ENCODE results near the gene FBXO47.

- TF ChIP-seq, protein P1, sequence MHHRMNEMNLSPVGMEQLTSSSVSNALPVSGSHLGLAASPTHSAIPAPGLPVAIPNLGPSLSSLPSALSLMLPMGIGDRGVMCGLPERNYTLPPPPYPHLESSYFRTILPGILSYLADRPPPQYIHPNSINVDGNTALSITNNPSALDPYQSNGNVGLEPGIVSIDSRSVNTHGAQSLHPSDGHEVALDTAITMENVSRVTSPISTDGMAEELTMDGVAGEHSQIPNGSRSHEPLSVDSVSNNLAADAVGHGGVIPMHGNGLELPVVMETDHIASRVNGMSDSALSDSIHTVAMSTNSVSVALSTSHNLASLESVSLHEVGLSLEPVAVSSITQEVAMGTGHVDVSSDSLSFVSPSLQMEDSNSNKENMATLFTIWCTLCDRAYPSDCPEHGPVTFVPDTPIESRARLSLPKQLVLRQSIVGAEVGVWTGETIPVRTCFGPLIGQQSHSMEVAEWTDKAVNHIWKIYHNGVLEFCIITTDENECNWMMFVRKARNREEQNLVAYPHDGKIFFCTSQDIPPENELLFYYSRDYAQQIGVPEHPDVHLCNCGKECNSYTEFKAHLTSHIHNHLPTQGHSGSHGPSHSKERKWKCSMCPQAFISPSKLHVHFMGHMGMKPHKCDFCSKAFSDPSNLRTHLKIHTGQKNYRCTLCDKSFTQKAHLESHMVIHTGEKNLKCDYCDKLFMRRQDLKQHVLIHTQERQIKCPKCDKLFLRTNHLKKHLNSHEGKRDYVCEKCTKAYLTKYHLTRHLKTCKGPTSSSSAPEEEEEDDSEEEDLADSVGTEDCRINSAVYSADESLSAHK (tag by site-specific recombination; IDR thresholded peaks at IDR 0.05): no peak
- TF ChIP-seq ZFP41 (tag by site-specific recombination; IDR thresholded peaks at IDR 0.05; ENCODE audit: borderline replicate concordance): no peak
Observed at GRCh38 chr17:38892083-38892482, 75.1 kb downstream of the FBXO47 start.

Data from HEK293 (cell line).